DND-41 (cell line): ENCODE measurements around the gene SOX6.

Source experiments
- EZH2 ChIP-seq: IDR thresholded peaks from 3 replicates; pipeline ENCODE4 v1.6.1; 2012; ENCODE audit warnings: borderline replicate concordance, low read depth, mild to moderate bottlenecking, moderate library complexity, low read length, inconsistent platforms; ENCODE audit not compliant: severe bottlenecking
- TF ChIP-seq, protein P1 (sequence below): IDR thresholded peaks from 2 replicates; pipeline ENCODE4 v1.5.1; 2012; ENCODE audit warnings: borderline replicate concordance, low read length, moderate library complexity, mild to moderate bottlenecking; ENCODE audit not compliant: poor library complexity, severe bottlenecking; ENCODE audit errors: extremely low read depth

DNA sequence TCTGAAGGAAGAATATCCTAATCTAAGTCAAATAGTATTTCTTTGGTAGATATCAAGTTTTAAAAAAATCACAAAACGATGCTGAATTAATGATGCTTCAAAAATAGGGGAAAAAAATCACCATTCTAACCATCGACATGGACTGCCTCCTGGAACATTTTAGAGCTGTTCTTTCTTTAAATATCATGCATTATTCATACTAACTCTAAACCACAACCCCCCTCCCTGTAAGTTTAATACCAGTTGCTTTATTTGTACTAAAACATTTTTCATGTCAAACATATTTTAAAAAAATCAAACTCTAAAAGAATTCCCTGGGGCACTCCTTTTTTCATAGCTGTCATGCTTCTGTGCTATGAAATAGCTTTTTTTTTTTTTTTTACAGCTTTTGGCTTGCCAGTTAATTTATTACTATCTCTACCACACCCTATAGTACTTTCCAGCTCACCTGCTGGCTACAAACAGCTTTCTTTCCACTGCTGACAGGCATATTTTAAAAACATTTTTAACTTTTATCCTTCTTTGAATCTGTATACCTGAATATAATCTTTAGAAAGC is 256.9 kb downstream of the SOX6 start:
- TF ChIP-seq, protein P1, sequence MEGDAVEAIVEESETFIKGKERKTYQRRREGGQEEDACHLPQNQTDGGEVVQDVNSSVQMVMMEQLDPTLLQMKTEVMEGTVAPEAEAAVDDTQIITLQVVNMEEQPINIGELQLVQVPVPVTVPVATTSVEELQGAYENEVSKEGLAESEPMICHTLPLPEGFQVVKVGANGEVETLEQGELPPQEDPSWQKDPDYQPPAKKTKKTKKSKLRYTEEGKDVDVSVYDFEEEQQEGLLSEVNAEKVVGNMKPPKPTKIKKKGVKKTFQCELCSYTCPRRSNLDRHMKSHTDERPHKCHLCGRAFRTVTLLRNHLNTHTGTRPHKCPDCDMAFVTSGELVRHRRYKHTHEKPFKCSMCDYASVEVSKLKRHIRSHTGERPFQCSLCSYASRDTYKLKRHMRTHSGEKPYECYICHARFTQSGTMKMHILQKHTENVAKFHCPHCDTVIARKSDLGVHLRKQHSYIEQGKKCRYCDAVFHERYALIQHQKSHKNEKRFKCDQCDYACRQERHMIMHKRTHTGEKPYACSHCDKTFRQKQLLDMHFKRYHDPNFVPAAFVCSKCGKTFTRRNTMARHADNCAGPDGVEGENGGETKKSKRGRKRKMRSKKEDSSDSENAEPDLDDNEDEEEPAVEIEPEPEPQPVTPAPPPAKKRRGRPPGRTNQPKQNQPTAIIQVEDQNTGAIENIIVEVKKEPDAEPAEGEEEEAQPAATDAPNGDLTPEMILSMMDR = no peak
- TF ChIP-seq EZH2 = no peak
